HG03442 (cell line): ENCODE results near the gene ZCWPW1.

ENCODE experiments used
- ATAC-seq: cut with Tn5 transposase; IDR thresholded peaks from one replicate; pipeline ENCODE4 v1.9.1; 2021; ENCODE audit warnings: mild to moderate bottlenecking, moderate library complexity; ENCODE audit not compliant: unreplicated experiment

Gene ZCWPW1, protein sequence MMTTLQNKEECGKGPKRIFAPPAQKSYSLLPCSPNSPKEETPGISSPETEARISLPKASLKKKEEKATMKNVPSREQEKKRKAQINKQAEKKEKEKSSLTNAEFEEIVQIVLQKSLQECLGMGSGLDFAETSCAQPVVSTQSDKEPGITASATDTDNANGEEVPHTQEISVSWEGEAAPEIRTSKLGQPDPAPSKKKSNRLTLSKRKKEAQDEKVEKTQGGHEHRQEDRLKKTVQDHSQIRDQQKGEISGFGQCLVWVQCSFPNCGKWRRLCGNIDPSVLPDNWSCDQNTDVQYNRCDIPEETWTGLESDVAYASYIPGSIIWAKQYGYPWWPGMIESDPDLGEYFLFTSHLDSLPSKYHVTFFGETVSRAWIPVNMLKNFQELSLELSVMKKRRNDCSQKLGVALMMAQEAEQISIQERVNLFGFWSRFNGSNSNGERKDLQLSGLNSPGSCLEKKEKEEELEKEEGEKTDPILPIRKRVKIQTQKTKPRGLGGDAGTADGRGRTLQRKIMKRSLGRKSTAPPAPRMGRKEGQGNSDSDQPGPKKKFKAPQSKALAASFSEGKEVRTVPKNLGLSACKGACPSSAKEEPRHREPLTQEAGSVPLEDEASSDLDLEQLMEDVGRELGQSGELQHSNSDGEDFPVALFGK

DNA sequence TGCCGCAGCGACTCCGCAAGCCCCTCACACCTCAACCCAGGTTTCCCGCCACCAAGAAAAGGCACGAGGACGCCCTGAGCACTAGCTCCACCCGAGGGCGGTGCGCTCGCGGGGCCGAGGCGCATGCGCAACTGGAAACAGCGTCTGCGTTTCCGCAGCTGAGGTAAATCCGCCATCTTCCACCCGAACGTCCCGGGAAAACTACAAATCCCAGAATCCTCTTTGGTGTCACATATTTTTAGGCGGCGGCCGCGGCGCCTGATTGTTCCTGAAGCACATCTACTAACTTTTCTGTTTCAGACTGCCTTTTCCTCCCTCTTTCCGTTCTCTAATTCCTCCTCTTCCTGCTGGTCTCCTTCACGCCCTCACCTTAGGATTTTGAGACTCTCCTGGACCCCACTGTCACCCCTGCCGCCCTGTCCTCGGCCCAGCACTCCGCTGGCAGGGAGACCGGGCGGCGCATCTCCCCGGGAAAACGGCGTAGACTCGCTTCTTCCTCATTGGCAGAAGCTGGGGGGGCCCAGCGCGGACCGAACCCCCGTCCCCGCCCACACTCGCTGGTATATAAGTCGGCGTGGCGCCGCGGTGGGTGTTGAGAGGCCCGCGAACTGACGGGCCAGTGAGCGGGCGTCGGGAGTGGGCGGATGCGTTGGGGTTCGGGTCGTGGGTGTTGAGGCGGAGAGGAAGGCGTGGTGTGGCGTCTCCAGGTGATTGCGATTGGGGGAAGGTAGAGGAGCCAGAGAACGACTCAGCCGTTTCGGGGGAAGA lies at the start of gene ZCWPW1:
Gene ZCWPW1 (minus strand): TSS at position 505 of the 768 bp plus-strand sequence. CDS start 8,054 bp downstream, outside the sequence.
- ATAC-seq, result peak; percentile 29

DNA sequence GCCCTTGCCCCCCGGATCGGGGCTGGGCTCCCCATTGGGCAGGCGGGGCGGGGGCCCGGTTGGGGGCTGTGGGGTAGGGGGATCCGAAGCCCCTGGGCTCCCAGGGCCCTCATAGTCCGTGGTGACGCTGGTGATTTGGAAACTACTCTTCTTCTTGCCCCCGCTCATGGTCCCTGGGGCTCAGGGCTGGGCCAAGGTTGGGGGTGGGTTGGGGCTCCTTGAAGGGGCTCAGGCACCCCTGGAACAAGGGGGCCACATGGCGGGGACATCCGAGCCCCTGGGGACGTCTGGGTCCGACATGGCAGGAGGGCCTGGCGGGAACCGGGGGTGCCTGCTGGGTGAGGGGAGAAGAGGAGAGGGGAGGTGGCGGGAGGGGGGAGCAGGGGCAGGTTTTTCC lies 49.4 kb upstream of the ZCWPW1 start:
- ATAC-seq, result no peak

DNA sequence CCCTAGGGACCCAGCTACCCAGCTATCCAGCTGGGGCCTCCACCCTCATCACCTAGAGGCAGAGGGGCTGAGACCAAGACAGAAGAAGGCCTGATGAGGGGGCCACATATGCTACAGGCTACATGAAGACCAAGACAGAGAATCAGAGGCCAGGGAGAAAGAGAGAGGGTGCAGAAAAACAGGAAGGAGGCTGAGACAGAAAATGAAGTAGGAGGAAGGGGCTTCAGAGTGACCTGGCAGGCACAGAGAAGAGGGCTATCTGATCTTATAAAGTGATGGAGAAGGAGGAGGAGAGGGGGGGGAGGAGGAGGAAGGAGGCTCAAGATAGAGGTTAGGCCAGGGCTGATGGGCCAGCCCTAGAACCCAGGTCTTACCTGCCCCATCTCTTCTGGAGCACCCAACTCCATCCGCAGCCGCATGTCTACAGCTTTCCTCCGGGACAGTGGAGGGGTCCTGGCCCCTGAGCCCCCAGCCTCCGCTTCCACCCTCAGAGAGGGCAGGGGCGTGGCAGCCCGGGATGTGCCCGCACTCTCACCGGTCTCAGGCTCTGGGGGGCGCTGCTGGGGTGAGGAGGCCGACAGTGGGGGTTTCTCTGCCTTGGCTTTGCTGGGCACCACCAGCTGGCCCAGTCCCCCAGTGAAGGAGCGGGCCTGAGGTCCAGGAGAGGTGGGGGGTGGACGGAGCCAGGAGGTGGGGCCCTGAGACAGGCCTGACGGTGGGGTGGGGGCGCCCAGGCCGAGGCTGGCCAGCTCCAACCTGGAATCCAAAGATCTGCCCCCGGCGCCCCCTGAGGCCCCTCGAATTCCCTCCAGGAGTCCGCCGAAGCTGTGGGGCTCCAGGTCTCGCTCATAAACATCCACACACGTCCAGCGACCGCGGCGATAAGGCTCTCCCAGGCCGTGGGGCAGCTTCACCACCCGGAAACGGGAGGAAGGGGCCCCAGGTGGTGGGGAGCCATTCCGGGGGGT lies 48.7 kb upstream of the ZCWPW1 start:
- no peak for ATAC-seq

DNA sequence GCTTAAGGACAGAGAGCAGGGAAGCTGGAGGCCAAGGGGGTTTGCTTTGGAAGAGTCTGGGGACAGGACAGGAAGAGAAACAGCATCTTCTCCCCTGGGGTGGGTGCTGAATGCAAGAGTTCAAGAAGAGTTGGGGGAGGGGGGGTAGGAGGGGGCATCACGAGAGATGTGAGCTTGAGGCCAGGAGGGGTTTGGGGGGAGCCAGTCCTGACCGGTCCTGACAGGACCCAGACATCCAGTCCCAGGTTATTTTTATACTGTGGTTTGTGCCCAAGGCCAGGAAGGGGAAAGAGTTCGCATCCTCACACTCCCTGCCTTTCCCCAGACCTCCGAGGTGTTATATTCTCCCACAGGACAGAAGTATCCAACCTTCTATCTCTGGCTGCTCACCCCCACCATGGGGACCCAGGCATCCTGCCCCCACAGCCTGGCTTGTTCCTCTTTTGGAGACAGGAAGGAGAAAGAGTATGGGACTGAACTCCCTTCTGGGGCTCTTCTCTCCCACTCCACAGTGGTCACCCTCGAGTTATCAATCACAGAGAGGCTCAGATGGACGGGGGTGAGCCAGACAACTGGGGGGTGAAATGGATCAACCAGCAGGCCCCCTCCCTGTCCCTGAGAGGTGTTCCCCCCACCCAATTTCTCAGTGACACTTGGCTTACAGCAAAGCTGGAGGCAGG lies 47.7 kb upstream of the ZCWPW1 start:
- ATAC-seq, result no peak

DNA sequence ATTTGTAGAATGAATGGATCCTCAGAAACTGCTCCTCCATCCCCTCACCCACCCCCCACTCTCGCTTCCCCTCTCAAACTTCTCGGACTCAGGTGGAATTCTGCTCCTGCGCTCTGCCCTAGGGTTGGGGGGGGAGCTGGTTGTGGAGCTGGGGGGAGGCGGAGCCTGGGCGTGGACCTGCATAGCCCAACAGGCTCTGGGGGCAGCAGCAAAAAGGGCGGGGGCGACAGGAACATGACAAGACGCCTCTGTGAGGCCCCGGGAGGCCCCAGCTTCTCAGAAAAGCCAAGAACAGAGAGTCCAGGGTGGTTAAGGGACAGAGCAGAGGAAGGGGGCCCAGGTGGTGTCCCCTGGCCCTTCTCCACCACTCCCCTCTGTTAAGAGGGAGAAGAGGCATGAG lies 47.0 kb upstream of the ZCWPW1 start:
- no peak for ATAC-seq

DNA sequence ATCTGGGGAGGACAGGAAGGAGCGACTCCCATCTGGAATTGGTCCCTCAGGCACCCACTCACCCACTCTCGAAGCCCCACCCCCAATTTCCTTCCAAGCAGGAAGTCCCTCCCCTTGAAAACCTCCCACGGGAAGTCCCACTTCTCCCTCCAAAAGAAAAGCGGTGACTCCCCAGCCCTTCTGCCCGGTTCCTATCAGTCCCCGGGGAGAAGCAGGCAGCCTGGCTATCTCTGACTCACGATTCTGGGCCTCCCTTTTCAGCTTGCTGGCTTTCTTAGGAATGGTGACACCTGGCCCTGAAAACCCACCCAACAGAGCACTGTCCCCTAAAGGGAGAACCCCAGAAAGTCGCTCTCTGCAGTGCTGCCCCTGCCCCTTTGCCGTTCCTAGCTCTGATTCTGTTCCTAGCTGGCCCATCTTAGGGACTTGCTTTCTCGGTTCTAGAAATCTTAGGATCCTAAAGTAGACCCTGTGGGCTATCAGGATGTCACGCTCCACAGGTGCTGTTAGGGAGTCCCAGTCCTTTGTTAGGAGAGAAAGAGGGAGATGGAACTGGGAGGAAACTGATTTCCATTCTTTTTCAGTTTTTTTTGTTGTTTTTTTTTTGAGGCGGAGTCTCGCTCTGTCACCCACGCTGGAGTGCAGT lies 44.5 kb upstream of the ZCWPW1 start:
- no peak for ATAC-seq

DNA sequence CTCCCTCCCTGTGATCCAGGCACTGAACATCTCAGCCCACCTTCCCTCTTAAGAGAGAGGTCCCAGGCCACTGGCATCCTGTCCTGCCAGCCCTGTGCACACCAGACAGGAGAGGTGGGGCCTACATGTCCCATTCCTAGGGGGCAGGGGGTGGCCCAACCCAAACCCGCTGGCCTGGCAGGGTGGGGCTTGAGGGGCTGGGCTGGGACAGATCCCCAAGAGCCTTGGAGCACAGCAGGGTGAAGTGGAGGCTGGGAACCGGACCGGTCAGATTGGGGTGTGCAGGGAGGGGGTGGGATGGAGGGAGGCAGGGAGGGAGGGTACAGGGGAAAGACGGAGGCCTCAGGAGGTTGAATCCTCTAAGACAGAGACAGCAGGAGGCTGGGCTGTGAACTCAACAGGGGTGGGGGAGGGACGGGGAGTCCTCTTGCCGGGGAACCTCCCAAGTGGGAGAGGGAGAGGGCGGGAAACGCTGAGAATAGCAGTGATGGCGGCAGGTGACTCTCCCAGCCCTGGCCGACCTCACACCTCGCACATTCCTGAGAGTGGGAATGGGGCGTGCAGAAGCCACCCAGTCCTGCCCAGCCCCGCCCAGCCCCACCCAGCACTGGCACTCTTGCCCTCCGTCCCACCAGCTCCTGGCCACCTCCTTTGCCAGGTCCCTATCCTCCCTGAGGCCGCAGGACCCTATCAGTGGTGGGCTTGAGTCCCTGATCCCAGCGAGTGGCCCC lies 43.8 kb upstream of the ZCWPW1 start:
- ATAC-seq, result no peak

DNA sequence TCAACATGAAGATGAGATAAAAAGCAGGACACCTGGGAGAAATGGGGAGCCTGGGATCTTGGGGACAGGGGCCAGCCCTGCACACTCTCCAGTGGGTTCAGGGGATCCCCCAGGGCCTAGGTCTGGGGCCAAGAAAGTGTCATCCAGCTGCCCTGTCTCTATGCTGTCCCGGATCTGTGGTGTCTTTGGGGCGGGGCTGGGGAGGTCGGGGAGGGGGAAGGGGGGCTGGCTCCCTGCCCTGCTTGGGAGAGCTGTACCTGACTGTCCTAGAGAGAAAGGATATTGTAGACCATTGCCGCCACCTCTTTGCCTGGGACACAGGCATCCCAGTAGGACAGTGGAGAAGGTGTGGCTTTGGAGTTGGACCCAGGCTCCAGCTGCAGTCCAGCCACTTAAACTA lies 42.5 kb upstream of the ZCWPW1 start:
- ATAC-seq, result no peak

DNA sequence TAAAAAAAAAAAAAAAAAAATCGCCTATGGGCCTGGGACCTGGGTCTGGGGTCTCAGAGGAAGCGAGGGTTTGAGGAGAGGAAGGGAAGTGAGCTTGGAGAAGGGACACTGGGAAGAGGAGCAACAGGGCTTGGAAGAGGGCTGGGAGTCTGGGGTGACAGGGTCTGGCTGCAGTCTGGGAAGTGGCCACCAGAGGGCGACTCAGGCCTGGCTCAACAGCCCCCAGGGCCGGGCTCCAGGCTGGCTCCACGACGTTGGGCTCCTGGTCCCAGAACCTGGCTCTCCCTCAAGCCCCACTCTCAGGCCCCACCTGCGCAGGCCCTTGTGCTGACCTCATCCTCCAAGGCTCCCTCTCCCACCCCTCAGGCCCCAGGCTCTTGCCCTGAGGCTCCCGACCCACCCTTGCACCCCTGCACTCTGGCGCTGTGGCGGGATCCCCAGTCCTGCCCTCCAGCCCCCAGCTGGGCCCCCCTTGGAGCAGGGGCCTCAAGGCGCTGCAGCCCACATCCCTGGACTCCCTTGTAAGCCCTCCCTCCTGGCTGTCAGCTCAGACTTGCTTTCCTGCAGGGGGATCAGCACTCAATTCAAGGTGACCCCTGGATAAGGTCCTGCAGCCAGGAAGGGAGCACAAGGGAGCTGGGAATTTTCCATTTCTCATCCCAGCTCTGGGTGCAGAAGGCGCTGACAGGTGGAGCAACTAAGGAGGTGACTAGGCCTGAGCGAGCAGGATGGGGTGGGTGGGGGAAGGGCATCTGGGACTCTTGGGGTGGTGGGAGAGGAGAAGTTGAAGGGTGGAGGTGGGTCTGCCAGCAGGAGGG lies 40.9 kb upstream of the ZCWPW1 start:
- peak; percentile 49 for ATAC-seq

DNA sequence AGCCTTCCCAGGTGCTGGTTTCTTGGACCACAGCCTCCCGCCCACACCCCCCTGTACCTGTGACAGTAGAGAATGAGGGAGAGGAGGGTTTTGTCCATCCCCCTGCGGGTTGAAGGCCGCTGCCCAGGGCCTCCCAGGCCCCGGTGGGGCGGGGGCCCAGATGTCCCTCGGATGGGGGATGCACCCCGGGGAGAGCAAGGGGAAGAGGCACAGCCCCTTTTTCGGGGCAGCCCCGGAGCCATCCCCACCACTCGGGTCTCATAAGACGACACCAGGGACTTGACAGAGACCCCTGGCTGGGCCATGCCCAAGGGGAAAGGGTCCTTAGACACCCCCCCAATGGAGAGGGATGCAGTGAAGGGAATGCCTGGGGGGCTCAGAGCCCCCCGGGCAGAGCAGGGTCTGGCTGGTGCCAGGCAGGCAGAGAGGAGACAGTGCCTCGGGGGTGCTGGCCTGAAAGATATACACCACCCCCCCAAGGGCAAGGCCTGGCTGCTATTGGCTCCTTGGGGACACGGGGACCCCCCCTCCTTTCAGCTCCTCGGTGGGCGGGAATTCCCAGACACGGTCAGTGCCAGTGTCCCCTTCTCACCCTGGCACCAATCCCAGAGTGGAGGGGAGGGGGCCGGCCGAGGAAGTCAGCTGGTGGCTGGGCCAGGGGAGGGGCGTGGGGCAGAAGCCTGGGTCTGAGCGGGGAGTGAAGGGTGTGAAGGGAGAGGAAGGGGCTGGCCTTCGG lies 39.3 kb upstream of the ZCWPW1 start:
- no peak for ATAC-seq

DNA sequence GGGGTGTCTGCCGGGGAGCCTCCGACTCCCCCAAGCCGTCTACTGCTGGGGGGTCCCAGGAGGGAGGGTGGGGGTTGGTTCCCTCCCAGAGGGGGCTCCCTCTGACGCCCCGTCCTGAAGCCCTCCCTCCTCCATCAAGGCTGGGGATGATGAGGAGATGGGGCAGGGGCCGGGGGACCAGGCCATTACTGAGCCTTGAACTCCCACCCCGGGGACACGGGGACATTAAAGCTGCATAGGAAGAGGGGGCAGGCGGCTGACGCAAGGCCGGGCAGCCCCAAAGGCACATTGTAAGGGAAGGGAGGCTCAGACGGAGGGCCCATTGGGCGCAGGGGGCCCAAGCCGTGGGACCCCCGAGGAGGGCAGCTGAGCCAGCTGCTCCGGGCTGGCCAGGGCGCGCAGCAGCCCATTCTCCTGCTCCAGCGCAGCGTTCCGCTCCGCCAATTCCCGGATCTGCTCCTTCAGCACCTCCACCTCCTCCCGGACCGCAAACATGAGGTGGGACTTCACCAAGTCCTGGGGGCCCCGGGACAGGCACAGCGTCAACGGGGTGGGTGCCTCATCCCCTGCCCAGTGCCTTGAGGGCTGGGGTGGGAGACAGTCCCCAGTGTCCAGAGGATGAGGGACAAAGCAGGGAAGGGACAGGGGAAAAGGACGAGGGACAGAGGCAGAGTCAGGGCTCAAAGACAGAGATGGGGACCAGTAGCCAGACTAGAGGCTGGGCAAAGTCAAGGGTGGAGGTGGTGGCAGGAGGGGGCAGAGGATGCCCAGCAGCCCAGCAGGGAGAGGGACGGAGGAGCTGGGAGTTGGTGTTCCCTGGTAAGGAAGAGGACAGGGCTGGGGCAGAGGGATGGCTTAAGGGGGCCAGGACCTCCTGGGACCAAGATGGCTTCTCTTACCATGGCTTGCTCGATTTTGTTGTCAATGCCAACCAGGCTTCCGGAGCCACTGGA lies 38.4 kb upstream of the ZCWPW1 start:
- no peak for ATAC-seq

DNA sequence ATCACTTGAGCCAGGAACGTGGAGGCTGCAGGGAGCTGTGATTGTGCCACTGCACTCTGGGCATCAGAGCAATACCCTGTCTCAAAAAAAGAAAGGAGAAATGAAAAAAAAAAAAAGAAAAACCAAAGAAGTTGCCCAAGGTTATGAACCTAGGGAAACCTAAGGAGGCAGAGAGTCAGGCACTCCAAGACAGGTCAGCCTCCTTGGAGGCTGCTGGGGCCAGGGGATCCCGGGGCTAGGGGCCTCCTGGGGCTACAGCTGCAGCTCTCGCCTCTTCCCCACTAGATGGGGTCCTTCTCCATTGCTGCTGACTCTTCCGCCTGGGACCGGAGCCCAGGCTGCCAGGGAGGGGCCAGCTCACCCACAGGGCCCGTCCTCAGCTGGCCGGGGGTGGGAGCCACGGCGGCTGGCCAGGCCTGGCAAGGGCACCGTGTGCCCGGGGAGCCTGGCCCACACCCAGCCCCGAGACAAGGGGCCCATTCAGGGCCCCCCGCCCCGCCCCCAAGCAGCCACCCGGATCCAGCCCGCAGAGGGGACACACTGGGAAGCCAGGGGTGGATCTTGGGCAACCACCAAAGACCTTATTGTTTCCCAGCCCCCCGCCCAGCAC lies 37.3 kb upstream of the ZCWPW1 start:
- no peak for ATAC-seq

DNA sequence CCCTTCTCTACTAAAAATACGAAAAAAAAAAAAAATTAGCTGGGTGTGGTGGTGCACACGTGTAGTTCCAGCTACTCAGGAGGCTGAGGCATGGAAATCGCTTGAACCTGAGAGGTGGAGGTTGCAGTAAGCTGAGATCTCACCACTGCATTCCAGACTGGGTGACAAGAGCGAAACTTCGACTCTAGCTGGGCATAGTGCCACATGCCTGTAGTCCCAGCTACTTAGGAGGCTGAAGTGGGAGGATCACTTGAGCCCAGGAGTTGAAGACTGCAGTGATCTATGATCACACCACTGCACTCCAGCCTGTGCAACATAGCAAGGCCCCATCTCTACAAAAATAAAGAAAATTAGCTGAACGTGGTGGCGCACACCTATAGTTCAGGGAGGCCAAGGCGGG lies 36.8 kb upstream of the ZCWPW1 start:
- no peak for ATAC-seq

DNA sequence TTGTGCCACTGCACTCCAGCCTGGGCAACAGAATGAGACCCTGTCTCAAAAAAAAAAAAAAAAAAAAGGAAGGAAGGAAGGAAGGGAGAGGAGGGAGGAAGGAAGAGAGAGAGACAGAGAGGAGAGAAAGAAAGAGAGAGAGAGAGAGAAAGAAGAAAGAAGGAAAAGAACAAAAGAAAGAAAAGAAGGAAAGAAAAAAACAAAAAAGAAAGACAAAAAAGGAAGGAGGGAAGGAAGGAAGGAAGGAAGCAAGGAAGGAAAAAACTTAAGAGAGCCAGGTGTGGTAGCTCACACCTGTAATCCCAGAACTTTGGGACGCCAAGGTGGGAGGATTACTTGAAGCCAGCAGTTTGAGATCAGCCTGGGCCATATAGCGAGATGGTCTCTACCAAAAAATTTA lies 36.3 kb upstream of the ZCWPW1 start:
- ATAC-seq, result no peak

DNA sequence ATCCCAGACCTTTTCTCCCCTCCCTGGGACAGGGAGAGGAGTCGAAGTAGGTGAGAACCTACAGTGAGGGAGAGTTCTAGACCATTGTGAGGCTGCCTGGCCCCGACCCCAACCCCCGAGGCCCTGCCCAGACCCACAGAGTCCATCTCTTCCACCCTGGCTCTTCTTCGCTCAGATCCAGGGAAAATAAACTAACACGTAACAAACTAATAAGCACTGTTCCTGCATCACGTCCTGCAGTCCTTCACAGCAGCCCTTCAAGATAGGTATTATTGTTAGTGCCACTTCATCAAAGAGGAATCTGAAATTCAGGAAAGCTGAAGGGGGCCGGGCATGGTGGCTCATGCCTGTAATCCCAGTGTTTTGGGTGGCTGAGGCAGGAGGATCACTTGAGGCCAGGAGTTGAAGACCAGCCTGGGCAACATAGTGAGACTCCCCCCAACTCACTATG lies 35.7 kb upstream of the ZCWPW1 start, which contains the start of gene SPACDR:
Gene SPACDR (minus strand): TSS at position 51 of the 451 bp plus-strand sequence. CDS start 235 bp downstream, outside the sequence.
- ATAC-seq, result no peak

DNA sequence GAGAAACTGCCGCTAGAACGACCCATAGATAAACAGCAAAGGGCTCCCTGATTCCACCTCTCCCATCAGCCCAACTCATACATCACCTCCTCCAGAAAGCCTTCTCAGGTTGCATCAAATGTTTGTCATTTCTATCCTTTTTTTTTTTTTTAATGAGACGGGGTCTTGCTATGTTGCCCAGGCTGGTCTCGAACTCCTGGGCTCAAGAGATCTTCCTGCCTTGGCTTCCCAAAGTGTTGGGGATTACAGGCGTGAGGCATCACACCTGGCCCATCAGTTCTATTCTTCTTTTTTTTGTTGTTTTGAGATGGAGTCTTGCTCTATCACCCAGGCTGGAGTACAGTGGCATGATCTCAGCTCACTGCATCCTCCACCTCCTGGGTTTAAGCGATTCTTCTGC lies 28.5 kb upstream of the ZCWPW1 start:
- ATAC-seq, result no peak
